CMK (cell line): ENCODE measurements around the gene LARP6.
"Not testable (repeated sequence)": the region's sequence is repeated elsewhere in the genome, so short reads cannot be mapped to it uniquely, and the experiment has no call there.

Source experiments
- DNase-seq: peaks from one replicate; pipeline ENCODE4 v3.0.0-alpha.2; 2010; ENCODE audit warnings: low read depth

Gene LARP6

GRCh38 chr15:70853973-70854665, at the start of gene LARP6:
LARP6 (minus strand) TSS chr15:70854157; CDS start chr15:70854088, 69 bp downstream.
- DNase-seq: no peak

DNA sequence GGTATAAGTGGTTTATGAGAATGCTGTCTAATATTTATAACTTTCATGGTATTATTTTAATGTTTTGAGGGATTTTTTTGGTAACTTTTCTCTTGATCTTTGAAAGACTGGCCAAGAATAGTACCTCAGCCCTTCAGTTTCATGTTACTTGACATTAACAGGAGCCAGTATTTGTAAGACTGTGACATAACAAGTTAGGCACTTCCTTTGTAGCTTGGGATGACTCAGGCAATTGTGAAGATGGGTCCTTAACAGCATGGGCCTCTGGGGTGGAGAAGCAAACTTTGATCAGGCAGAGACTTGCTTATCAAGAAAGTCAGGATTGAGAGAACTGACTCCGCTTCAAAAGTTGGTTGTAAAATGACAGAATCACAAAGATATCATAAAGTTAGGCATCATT, 48.1 kb upstream of the LARP6 start:
- DNase-seq: no peak

DNA sequence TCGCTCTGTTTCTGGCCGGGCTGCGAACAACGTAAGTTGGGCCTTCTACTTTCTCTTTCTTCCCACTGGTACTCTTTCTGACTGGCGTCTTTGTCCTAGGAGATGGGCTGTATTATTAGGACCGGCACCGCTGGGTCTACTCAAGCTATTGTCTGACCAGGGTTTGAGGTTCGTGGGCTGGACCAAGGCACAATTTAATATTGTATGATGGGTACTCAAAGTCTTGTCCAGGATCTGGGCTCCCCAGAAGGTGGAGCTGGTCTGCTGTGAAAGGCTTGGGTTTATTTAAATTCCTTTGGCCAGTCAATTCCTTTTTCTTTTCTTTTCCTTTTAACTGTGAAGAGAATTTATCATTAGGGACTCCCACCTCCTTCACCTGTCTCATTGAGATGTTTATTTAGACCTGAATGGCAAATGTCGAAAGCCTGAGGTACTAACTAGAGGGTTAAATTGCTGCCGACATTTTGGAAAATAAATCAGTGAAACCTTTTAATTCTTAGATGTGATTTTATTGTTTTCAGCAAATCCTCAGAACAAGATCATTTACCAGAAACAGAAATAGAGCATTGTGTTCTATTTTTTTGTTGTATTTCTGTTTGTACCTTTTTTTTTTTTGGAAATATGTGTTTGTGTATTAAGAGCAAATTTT, 39.1 kb upstream of the LARP6 start:
- DNase-seq: no peak

- peak; percentile 21 for DNase-seq
These were observed 38.3 kb upstream of the LARP6 start, which contains the start of the genes LRRC49 and THAP10 for GRCh38 chr15:70892002-70892911. LRRC49 (plus strand) TSS chr15:70892826; CDS start chr15:70892895, 69 bp downstream. THAP10 (minus strand) TSS chr15:70892433; CDS start chr15:70892272, 161 bp downstream.

- DNase-seq: no peak
These were observed 28.4 kb upstream of the LARP6 start for GRCh38 chr15:70882361-70882760.

DNA sequence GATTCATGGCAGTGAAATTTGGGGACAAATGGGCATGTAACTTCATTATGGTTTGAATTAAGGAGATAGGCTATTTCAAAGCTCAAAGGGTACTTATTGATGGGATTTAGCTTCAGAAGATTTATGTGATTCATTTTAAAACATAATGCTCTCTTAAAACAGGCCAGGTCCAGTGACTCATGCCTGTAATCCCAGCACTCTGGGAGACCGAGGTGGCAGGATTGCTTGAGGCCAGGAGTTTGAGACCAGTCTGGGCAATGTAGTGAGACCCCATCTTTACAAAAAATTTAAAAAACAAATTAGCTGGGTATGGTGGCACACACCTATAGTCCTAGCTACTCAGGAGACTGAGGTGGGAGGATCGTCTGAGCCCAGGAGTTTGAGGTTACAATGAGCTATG, 26.8 kb upstream of the LARP6 start:
- DNase-seq: no peak

DNA sequence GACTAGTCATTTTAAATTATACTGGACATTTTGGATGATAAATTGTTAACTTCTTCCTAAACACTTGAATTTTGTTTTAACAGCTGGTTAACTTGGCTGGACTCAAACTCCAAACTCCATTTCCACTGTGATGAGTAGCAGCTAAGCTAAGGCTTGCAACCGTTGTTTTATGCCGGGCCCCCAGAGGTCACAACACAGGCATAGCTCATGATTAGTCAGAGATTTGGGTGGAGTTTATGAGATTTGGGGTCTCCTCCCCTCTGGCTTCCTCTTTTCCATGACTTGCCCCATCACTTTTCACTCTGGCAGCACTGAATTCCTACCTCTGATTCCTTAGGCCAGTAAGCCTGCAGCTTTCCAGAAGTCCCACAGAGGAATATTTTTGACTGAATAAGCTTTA, 25.4 kb upstream of the LARP6 start:
- no peak for DNase-seq

DNA sequence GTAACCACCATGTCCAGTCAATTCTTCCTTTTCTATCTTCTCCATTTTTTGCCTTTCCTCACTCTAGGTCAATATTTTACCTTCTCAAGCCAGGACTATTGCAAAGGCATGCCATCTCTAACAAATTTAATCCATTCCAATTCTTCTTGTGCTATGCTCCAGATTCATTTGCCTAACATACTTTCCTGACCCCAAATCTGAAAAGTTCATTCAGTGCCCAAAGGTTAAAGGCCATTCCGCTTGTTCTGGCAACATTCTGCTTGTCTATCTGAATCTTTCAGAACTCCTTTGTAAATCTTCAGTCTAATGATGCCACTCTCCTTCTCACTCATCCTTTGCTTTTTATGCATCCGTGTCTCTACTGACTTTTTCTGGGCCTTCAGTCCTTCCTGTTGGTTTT, 22.7 kb upstream of the LARP6 start:
- no peak for DNase-seq

DNA sequence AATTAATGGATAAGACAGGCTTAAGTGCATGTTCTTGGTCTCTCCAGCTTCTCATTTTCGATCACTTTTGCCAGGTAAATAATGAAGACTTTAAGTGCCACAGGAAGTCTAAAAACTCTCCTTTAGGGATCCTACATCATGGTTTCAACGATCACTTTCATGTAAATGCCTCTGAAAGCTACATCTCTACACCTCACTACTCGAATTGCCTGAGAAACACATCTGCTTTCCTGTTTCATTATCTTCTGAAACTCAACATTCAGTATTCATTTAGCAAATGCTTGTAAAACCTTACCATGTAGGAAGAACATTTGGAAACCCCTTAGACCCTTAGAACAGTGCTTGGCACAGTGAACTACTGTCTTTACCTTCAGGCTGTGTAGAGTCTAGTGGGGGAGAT, 22.1 kb upstream of the LARP6 start:
- no peak for DNase-seq

GRCh38 chr15:70875001-70875782, 21.2 kb upstream of the LARP6 start:
- no peak for DNase-seq

GRCh38 chr15:70873232-70874054, 19.5 kb upstream of the LARP6 start:
- DNase-seq: no peak

DNA sequence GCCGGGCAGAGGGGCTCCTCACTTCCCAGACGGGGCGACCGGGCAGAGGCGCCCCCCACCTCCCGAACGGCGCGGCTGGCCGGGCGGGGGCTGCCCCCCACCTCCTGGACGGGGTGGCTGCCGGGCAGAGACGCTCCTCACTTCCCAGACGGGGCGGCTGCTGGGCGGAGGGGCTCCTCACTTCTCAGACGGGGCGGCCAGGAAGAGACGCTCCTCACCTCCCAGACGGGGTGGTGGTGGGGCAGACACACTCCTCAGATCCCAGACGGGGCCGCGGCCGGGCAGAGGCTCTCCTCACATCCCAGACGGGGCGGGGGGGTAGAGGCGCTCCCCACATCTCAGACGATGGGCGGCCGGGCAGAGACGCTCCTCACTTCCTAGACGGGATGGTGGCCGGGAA, 17.5 kb upstream of the LARP6 start:
- DNase-seq: not testable (repeated sequence)

- no peak for DNase-seq
These were observed 16.1 kb upstream of the LARP6 start for GRCh38 chr15:70870051-70870450.

DNA sequence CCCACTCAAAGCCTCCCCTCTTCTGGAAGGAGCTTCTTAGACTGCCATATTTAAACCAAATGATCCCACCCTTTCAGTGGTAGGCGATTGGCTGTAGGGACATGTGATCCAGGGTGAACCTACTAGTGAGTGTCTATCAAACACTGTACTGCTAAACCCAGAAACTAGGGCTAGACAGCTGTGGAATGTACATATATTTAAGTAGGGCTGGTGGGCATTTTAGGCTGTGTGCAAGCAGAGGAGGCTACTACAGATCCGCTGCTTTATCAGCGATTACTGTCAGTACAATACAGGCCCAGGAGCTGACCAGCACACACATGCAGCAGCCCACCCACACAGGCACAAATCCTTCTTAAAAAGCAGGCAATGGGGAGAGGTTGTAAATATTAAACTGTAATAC, 15.4 kb upstream of the LARP6 start:
- DNase-seq: no peak

DNA sequence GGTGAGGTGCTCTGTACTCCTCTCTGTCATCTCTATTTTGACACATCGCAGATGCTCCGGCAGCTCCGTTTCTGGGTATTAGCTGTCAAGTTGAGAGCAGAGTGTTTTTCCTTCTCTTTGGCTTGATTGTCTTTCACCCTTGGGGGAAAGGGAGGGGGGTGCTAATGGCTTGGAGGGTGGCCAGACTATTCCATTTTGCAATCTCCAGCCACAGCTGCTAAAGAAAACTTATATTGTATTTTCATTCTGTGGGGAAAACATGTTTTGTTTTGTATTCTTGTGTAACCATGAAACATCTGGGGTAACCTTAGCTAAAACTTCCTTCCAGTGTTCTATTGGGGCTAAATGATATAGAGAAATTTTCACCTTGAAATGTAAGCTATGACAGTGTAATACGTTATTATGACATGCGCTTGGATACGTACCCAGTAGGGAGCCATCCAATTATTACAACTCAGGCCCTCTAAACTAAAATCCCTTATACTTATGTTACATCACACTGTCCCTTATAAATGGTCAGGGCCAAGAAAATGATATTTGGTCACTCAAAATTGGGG, 14.0 kb upstream of the LARP6 start:
- no peak for DNase-seq

DNA sequence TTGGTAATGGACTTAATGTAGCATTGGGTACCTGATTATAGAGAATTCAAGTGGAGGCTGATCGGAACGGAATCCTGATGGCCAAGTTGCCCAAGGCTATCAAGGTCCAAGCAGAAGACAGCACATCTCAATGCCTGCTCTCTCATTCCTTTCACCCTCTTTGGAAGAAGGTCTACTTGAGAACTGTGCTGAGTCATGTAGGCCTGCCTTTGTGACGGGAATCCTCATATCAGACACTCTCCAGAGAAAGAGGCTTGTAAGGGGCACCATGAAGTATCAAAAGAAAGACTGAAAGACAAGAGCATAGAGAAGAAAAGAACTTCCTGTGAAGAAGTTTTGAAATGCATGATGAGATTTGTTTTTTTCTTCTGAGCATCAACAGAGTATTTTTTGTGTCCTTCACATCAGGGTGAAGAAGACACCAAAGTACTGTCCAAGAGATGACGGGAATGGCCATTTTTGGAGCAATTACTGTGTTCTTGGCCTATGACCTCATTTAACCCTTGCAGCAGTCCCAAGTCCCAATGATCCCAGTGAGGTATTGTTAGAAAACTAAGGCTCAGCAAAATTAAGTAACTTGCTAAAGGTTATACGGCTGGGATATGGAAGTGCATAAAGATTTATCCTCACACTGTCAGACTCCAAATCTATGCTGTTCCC, 13.2 kb upstream of the LARP6 start:
- DNase-seq: no peak

- no peak for DNase-seq
These were observed 9.7 kb upstream of the LARP6 start for GRCh38 chr15:70863450-70864218.

DNA sequence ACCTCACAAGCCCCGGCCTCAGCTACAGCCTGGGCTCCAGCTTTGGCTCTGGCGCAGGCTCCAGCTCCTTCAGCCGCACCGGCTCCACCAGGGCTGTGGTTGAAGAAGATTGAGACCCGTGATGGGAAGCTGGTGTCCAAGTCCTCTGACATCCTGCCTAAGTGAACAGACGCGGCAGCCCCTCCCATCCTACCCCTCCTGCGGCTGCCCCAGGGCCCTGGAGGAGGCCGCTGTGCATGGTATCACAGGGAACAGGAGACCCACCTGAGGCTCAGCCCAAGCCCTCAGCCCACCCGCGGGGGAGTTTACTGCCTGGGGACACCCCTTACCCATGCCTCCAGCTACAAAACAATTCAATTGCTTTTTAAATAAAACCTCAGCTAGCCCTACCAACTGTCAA, 6.0 kb upstream of the LARP6 start:
- DNase-seq: no peak

- DNase-seq: no peak
These were observed 5.5 kb upstream of the LARP6 start for GRCh38 chr15:70859322-70859908.
